Left lobe of liver (tissue), 2 donors: ENCODE results near the gene ADAM15. TPM values are rescaled to one million over a fixed set of nuclear protein-coding genes. Genes with fewer than 3 reads are reported as not detected.
A peak's percentile ranks its signal among the peaks of the same experiment; 100 is the strongest.

ENCODE experiments used
- ATAC-seq: fragments of 200-7000 bp; cut with Tn5 transposase; one replicate; pipeline ENCODE4 v1.9.1; 2020; ENCODE audit warnings: mild to moderate bottlenecking, moderate library complexity
- DNase-seq: peaks from one replicate; pipeline ENCODE4 v3.0.0-alpha.2; 2020; ENCODE audit warnings: low spot score
- total RNA-seq: library from RNA; stranded (reverse); gene quantifications from one replicate; pipeline ENCODE4 v1.2.1, GENCODE V29; 2021
- donor health status: DM: no; HTN: no; CAD: no; lungs with moderate emphysema.
- donor health status: DM: no; HTN: yes; CAD: no.

ADAM15 gene
- total RNA-seq, 1 donor from 2014 or later = 21.4 TPM

DNA sequence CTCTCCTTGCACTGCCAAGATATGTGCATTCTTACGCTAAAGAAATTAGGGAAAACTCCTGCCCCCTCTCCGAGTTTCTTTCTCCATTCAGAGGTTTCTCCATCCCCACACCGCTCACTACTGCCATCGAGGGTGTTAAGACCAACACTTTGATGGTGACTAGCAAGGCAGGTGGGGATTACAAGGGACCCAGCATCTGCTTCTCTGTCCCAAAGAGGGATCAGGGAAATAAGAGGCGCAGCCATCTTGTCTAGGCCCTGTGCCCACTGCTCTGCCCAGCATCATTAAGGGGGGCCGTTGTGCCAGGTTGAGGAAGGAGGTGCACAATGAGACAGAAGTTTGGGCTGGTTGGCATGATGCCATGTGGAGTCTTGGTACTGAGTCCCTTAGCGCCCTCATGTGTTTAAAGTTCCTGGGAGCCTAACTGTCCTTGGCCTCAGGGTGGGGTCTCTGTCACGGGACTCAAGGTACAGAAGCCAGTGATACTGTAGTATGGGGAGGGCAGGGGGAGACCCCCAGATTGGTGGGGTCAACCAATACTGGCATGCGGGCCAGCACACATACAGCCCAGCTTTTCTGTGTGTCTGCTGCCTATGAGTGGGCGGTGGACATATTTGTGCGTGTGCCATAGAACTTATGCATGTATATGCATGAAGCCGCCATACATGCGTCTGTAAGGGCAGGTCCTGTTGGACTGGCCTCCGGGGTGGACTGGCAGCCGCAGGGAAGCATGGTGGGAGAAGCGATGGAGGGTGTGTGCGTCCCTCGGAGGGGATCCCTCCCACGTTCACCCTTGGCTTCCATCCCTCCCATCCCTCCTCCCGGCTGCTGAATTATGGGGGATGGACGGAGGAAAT, 33.0 kb downstream of the ADAM15 start:
- DNase-seq (peak; percentile 69), ATAC-seq (no peak)

DNA sequence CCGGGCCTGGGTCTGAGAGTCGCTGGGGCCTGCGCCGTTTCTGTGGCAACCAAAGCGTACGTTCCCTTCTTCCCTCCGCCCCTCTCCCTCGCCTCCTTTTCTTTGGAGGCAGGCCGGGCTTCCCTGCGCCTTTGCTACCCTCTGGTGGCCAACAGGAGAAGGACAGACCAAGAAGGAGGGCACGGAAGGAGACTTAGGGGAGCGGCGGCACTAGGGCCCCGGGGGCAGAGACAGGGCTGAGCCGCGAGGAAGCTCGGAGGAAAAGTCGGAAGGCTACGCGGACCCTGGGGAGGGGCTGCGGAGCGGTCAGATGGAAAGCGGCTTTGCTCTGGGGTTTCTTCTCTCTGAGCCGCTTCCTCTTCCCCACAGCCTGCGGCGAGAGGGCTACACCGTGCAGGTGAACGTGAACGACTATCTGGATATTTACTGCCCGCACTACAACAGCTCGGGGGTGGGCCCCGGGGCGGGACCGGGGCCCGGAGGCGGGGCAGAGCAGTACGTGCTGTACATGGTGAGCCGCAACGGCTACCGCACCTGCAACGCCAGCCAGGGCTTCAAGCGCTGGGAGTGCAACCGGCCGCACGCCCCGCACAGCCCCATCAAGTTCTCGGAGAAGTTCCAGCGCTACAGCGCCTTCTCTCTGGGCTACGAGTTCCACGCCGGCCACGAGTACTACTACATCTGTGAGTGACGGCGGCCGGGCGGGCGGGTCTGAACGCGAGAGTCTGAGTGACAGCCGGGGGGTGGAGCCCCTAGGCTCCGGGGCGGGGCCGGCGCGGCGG, 33.8 kb downstream of the ADAM15 start:
- ATAC-seq = peak; percentile 84
- DNase-seq = peak; percentile 91

- DNase-seq = peak; percentile 71
- peak; percentile 52 for ATAC-seq
Observed at GRCh38 chr1:155085504-155086127, 34.5 kb downstream of the ADAM15 start.

GRCh38 chr1:155086128-155086741, 35.1 kb downstream of the ADAM15 start:
- ATAC-seq = peak; percentile 48
- peak; percentile 73 for DNase-seq

DNA sequence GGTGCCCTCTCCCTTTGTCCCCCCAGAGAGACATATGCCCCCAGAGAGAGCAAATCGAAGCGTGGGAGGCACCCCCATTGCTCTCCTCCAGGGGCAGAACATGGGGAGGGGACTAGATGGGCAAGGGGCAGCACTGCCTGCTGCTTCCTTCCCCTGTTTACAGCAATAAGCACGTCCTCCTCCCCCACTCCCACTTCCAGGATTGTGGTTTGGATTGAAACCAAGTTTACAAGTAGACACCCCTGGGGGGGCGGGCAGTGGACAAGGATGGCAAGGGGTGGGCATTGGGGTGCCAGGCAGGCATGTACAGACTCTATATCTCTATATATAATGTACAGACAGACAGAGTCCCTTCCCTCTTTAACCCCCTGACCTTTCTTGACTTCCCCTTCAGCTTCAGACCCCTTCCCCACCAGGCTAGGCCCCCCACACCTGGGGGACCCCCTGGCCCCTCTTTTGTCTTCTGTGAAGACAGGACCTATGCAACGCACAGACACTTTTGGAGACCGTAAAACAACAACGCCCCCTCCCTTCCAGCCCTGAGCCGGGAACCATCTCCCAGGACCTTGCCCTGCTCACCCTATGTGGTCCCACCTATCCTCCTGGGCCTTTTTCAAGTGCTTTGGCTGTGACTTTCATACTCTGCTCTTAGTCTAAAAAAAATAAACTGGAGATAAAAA, 35.9 kb downstream of the ADAM15 start:
- ATAC-seq = no peak
- DNase-seq = no peak

- DNase-seq = peak; percentile 79
- ATAC-seq = peak; percentile 86
Observed at GRCh38 chr1:155091071-155092051, 40.2 kb downstream of the ADAM15 start.

- DNase-seq = no peak
- no peak for ATAC-seq
Observed at GRCh38 chr1:155092131-155092530, 41.0 kb downstream of the ADAM15 start.

DNA sequence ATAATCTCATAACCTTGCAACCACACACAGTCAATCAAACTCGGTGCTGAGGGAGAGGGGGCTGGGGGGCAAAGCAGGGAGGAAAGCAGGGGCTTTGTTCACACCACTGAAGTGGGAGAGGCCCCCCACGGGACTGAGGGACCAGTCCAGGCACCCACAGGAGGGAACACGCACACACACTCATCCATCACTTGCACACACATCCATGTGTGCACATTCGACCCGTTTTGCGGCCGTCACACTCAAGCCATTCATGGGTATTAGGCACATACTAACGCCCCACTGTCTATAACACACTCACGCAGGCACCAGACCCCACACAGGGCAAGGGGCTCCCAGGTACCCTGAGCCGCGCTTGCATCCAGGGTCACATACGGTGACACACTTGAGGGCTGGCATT, 41.5 kb downstream of the ADAM15 start:
- ATAC-seq (no peak), DNase-seq (no peak)

- DNase-seq = no peak
- ATAC-seq = peak; percentile 65
Observed at GRCh38 chr1:155093911-155094621, 43.0 kb downstream of the ADAM15 start.

DNA sequence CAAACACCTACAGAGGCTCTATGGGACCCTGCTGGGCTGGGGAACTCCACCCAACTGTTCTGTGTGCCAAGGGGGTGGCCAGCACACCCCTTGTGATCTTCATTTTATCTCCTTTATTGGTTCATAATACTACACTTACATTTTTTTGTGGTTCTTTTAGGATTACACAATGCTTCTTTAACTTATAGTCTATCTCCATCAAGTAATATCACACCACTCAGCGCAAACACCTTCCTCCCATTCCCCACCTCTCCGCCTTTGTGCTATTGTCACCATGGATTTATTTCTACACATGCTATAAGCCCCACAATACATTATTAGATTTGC, 43.5 kb downstream of the ADAM15 start:
- no peak for DNase-seq
- no peak for ATAC-seq

DNA sequence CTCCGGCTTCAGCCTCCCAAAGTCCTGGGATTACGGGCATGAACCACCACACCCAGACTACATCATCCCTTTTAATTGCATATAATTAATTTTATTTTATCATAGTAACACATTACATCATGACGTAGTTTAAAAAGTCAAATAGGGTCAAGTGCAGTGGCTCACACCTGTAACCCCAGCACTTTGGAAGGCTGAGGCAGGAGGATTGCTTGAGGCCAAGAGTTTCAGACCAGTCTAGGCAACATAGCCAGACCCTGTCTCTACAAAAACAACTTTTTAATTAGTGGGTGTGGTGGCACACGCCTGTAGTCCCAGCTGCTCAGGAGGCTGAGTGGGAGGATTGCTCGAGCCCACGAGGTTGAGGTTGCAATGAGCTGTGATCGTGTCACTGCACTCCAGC, 48.2 kb downstream of the ADAM15 start:
- ATAC-seq = no peak
- no peak for DNase-seq

GRCh38 chr1:155103325-155103724, 52.2 kb downstream of the ADAM15 start:
- DNase-seq (no peak), ATAC-seq (peak; percentile 3)

GRCh38 chr1:155104605-155105534, 53.8 kb downstream of the ADAM15 start:
- DNase-seq = no peak
- ATAC-seq = no peak

DNA sequence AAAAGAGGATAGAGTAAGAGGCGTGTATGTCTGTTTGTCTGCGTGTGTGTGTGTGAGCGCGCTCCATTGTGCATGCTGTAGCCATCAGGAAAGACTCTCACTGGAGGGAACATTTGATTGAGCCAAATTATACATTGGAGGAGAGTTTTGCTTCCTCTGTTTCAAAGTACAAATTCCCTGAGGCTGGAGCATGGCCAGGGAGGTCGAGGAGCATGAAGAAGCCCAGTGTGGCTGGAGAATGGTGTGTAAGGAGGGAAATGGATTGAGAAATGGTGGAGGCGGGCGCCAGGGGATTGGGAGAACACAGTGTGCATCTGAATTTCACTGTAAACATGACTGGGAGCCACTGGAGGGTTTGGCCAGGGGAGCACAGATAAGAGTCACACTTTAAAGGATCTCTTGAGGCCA, 54.5 kb downstream of the ADAM15 start:
- ATAC-seq (peak; percentile 64), DNase-seq (peak; percentile 95)

GRCh38 chr1:155106862-155107261, 55.7 kb downstream of the ADAM15 start:
- ATAC-seq = peak; percentile 47
- peak; percentile 69 for DNase-seq

DNA sequence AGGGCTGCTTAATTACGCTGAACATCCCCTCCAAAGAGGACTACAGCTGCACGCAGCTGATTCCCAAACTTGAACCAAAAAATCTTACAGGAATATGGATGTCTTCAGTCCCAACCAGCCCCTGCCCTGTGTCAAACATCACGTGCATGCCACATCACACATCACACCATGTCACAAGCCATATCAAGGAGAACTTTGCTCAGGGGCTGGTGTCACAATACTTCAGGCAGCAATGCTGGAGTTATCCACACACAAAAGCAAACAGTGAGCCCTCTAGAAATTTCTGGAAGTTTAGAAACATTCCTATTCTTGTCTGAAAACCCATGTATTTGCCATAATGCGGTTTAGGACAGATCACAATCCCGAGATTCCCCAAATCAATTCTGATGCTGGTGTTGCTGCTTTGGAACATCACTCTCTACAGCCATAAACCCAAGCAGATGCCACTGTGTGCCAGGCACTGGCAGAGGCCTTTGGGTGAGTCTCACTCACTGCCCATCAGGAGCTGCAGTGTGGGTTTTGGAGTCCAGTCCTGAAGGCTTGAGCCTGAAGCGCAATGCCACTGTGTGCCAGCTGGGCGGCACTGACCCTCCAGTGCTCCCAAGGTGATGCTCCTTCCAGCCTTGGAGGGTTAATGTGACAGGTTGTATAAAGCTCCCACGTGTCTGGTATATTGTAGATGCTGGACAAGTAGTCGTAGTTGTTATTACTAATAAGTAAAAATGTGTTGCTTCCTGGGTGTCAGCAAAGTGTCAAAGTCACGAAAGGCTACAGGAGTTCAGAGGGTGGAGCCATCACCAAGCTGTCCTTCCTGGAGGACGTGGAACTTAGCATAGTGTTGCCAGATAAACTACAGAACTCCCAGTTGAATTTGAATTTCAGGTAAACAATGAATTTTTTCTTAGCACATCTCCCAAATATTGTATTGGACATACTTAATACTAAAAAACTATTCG, 56.5 kb downstream of the ADAM15 start:
- peak; percentile 94 for DNase-seq
- ATAC-seq = peak; percentile 67

DNA sequence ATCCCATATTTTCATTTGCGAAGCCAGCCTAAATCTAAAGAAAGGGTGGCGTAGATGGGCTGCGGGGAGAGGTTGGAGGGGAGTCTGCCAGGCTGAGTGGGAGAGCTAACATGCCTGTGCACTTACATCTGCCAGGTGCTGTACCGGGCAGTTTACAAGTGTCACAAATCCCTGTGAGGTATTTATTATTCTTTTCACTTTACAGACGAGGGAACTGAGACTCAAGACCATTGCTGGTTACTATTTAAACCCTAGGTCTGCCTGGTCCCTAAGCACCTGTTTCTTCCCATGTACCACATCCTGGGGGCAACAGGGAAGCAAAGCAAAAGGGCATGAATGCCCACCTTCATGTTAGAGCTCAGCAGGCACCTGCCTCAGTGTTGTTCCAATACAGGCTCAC, 57.2 kb downstream of the ADAM15 start:
- peak; percentile 1 for ATAC-seq
- DNase-seq = no peak
